Gastroesophageal sphincter (tissue), 3 donors: ENCODE results near the gene THADA.

Experiments used
- EP300 ChIP-seq: sonication (generic); formaldehyde crosslinking; IDR thresholded peaks from one replicate; pipeline ENCODE4 v1.6.1; 2017; ENCODE audit warnings: antibody characterized with exemption, mild to moderate bottlenecking
- POLR2AphosphoS5 ChIP-seq: sonication (generic); formaldehyde crosslinking; IDR thresholded peaks from one replicate; pipeline ENCODE4 v1.6.1; 2017; ENCODE audit warnings: antibody characterized with exemption
- TF ChIP-seq, protein P1 (sequence below), 4 experiments: fragments of 200-600 bp in 2 of 4; fragments of 450-650 bp in 2 of 4; sonication (generic) in 1 of 4; IDR thresholded peaks; one replicate each; pipeline ENCODE4 v1.5.1; 2017 to 2019; ENCODE audit warnings: antibody characterized with exemption in 4 of 4, mild to moderate bottlenecking in 2 of 4, moderate library complexity in 2 of 4

- TF ChIP-seq, protein P1, sequence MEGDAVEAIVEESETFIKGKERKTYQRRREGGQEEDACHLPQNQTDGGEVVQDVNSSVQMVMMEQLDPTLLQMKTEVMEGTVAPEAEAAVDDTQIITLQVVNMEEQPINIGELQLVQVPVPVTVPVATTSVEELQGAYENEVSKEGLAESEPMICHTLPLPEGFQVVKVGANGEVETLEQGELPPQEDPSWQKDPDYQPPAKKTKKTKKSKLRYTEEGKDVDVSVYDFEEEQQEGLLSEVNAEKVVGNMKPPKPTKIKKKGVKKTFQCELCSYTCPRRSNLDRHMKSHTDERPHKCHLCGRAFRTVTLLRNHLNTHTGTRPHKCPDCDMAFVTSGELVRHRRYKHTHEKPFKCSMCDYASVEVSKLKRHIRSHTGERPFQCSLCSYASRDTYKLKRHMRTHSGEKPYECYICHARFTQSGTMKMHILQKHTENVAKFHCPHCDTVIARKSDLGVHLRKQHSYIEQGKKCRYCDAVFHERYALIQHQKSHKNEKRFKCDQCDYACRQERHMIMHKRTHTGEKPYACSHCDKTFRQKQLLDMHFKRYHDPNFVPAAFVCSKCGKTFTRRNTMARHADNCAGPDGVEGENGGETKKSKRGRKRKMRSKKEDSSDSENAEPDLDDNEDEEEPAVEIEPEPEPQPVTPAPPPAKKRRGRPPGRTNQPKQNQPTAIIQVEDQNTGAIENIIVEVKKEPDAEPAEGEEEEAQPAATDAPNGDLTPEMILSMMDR (IDR thresholded peaks at IDR 0.05), result peak in 2 of 4 experiments; percentile 27 to 30
- no peak for TF ChIP-seq EP300
- TF ChIP-seq POLR2AphosphoS5, result no peak
Observed at GRCh38 chr2:43605079-43605655, 9.3 kb upstream of the THADA start.
